NCI-H2171 (cell line): Measurements from ENCODE around the gene SPSB2.
"Not testable (repeated sequence)": the region's sequence is repeated elsewhere in the genome, so short reads cannot be mapped to it uniquely, and the experiment has no call there.

ENCODE experiments used
- DNase-seq: peaks from one replicate; lab custom pipeline; 2025; lab: John Stamatoyannopoulos, UW

Gene SPSB2

DNA sequence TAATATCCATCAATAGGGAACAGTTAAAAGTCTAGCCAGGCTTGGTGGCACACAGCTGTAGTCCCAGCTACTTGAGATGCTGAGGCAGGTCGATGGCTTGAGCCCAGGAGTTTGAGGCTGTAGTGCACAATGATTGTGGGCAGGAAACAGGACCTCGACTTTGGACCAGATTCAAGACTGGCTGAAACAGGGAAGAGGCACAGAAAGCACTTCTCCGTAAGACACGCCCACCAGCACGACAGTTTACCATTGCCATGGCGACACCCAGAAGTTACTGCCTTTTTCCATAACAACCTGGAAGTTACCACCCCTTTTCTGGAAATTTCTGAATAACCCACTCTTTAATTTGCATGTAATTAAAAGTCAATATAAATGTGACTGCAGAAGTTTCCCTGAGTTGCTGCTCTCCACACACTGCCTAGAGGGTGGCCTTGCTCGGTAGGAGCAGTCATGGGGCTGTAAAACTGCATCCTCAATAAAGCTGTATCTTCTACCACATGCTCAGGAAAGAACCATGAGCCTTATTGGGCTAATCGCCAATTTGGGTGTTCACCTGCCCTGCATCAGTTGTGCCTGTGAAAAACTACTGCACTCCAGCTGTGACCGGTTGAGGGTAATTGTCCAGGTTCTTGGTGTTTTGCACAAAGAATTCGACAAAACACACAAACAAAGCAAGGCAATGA lies 26.9 kb upstream of the SPSB2 start:
- DNase-seq, result peak; percentile 56

DNA sequence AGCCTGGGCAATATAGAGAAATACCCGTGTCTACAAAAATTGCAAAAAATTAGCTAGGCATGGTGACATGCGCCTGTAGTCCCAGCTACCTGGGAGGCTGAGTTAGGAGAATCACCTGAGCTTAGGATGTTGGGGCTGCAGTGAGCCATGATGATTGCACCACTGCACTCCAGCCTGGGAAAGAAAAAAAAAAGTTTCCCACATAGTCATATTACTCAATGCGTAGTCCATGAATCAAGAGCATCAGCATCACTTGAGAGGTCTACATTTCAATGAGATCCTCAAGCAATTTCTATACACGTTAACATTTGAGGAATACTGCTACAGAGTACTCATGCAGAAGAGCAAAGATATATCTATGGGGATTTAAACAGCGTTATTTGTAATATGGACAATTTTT lies 26.3 kb upstream of the SPSB2 start:
- no peak for DNase-seq

DNA sequence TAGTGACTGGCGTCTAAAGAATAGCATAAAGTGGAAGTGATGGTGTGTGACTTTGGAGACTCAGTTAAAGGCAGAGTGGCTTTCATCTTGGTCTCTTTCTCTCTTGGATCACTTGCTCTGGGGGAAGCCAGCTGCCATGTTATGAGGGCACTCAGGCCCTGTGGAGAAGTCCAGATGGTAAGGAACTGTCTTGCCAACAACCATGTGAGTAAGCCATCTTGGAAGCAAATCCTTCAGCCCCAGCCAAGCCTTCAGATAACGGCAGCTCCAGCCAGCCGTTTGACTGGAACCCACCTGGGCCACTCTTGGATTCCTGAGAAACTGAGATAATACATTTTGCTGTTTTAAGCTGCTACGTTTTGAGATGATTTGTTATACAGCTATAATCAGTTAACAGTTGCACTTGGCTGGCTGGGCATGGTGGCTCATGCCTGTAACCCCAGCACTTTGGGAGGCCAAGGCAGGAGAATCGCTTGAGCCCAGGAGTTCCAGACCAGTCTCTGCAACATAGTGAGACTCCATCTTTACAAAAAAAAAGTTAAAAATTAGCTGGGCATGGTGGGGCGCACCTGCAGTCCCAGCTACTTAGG lies 23.8 kb upstream of the SPSB2 start:
- DNase-seq, result peak; percentile 31

DNA sequence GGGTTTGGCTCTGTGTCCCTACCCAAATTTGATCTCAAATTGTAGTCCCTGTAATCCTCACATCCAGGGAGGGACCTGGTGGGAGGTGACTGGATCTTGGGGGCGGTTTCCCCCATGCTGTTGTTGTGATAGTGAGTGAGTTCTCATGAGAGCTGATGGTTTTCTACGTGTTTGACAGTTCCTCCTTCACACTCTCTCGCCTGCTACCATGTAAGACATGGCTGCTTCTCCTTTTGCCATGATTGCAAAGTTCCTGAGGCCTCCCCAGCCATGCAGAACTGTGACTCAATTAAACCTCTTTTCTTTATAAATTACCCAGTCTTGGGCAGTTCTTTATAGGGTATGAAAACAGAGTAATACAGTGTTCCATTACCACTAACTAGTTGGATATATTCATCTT lies 21.2 kb upstream of the SPSB2 start:
- no peak for DNase-seq

DNA sequence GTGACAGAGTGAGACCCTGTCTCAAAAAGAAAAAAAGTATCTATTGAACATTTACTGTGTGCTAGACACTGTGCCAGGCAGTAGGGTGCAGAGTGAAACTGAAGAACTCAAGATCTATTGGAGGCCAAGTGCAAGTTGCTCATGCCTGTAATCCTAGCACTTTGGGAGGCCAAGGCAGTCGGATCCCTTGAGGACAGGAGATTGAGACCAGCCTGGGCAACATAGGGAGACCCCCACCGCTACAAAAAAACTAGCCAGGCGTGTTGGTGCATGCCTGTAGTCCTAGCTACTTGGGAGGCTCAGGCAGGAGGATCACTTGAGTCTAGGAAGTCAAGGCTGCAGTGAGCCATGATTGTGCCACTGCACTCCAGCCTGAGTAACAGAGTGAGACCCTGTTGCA lies 19.6 kb upstream of the SPSB2 start:
- DNase-seq, result not testable (repeated sequence)

DNA sequence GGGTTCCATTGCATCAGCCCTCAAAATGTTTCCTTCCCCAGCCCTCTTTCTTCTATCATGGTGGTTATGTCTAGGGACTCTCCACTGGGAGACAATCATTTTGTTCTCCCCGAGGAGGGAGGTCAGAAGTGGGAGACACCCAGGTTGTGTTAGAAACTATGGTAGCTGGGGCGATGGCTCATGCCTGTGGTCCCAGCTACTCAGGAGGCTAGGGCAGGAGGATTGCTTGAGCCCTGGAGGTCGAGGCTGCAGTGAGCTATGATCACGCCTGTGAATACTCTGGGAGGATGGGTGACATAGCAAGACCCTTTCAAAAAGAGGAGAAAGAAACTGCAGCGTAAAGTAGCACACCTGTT lies 18.5 kb upstream of the SPSB2 start:
- peak; percentile 81 for DNase-seq

DNA sequence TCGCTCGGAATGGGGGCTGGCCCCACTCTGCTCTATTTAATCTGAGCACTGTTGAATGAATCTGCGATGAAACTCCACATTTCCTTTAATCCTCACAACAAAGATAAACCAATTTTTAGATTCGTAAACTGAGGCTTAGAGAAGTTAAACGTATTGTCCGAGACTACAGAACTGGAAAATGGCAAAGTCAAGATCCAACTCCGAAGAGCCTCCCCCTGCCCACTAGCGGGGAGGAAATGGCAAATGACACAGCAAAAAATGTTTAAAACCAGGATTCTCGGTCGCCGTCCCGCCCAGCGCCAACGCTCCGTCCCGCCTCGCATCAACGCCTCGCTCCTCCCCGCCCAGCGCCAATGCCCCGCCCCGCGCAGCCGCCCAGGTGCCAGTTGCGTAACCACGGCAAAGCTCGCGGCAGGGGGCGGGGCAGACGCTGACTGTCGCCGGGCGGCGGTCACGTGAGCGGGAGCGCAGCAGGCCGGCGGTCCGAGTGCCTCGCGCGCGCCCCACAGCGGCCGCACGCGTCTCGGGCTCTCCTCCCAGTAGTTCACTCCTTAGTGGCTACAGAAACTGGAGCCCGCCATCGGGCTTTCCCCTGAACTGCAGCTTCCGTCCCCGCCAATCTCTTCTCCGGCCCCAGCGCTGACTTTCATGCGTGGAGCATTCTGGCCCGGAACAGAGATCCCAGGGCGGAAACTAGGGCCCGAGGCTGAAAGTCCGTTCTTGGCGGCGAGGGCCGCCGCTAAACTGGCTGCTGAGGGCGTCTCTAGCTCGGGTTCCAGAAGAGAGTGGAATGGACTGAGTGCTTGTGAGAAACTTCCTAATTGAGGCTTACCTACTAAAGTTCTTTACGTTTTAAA lies 17.9 kb upstream of the SPSB2 start:
- DNase-seq, result peak; percentile 100

DNA sequence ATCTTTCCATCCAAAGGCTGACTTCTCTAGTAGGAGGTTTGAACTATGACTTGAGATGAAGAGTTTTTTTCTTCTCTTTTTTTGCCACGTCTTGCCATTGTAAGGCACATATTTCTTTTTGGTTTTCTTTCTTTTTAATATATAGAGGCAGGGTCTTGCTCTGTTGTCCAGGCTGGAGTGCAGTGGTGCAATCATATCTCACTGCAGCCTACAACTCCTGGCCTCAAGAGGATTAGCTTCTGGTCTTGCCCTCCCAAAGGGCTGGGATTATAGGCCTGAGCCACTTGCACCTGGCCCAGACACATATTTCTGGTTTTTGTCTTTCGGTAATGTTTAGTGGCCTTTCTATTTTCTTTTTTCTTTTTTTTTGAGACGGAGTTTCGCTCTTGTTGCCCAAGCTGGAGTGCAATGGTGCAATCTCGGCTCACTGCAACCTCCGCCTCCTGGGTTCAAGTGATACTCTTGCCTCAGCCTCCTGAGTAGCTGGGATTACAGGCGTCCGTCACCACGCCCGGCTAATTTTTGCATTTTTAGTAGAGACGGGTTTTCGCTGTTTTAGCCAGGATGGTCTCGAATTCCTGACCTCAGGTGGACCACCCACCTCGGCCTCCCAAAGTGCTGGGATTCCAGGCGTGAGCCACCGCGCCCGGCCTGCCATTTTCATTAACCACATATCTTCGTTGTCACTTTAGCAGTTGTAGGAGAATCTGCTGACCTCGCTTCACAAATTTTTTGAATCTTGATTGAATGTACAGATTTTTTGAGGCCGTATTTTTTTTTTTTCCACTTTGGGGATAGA lies 16.9 kb upstream of the SPSB2 start:
- DNase-seq, result not testable (repeated sequence)

DNA sequence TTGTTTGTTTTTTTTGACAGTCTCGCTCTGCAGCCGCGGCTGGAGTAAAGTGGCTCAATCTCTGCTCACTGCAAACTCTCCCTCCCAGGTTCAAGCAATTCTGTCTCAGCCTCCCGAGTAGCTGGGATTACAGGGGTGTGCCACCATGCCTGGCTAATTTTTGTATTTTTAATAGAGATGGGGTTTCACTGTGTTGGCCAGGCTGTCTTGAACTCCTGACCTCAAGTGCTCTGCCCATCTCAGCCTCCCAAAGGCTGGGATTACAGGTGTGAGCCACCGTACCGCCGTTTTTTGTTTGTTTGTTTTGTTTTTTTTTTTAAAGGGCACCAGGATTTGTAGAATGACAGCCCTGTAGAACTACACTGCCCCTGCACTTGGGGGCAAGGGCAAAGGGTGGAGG lies 15.7 kb upstream of the SPSB2 start:
- not testable (repeated sequence) for DNase-seq

DNA sequence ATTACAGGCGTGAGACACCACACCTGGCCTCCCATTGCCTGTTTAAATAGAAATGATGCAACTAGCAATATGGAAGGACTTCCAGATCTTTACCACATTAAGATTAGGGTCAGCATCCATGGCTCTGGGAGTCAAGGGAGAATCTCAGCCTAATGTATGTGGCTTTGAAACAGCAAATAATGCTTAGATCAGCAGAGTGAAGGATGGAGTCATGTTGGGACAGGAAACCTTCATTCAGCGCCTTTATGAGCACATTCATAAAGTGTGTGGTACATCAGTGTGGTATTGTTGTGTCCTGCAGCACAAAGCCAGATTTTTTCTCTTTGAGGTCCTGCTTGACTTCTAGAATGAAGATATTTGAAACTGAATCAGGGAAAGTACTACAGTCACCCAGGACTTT lies 15.3 kb upstream of the SPSB2 start:
- no peak for DNase-seq

DNA sequence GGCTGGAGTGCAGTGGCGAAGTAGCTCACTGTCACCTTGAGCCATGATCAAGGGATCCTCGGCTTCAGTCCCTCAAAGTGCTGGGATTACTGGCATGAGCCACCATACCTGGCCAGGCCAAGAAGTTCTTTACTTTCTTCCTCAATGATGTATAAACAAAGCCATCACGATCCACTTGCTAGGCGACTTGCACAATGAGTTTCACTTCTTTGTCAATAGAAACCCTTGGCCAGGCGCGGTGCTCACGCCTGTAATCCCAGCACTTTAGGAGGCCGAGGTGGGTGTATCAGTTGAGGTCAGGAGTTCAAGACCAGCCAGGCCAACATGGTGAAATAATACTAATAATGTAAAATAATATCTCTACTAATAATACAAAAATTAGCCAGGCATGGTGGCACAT lies 14.4 kb upstream of the SPSB2 start:
- DNase-seq, result no peak

DNA sequence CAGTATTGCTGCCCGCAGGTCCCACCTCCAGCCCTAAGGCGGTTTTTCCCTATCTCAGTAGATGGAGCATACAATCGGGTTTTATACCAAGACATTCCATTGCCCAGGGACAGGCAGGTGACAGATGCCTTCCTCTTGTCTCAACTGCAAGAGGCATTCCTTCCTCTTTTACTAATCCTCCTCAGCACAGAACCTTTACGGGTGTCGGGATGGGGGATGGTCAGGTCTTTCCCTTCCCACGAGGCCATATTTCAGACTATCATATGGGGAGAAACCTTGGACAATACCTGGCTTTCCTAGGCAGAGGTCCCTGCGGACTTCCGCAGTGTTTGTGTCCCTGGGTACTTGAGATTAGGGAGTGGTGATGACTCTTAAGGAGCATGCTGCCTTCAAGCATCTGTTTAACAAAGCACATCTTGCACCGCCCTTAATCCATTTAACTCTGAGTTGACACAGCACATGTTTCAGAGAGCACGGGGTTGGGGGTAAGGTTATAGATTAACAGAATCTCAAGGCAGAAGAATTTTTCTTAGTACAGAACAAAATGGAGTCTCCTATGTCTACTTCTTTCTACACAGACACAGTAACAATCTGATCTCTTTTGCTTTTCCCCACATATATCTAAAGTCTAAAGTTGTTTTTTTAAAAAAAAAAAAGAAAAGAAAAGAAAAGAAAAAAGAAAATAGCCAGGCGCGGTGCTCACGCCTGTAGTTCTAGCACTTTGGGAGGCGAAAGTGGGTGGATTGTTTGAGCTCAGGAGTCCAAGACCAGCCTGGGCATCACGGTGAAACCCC lies 13.3 kb upstream of the SPSB2 start:
- not testable (repeated sequence) for DNase-seq

DNA sequence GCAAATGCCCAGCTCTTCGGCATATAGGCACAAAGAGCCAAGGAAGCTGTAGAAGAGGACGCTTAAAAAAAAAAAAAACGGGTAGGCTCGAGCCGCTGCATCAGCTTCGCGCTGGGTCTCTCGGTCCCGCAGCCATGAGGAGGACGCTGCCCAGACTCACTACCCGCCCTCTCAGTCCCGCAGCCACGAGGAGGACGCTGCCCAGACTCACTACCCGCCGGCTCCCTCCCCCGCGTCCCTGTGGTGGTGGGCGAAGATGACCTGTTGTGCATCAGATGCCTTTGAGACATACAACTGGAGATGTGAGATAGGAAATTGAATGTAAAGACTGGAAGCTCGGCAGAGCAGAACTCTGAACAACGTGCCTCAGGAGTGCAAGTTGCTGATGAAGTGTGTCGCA lies 11.4 kb upstream of the SPSB2 start:
- DNase-seq, result no peak

DNA sequence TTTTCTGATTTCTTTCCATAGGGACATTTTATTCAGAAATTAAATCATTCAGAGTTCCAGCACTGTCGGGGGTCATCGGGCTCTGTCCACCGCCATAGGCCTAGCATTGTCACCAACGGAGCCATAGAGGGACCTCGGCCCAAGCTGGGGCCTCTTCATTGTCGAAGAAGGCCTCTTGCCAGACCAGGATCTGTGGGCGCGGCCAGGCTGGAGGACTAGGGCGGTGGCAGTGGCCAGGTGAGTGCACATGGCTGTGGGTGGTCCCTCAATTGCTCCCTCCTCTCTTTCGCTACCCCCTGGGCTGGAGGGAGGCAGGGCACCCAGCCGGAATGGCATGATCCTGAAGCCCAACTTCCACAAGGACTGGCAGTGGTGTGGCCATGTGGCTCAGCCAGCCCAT lies 10.6 kb upstream of the SPSB2 start:
- DNase-seq, result no peak

DNA sequence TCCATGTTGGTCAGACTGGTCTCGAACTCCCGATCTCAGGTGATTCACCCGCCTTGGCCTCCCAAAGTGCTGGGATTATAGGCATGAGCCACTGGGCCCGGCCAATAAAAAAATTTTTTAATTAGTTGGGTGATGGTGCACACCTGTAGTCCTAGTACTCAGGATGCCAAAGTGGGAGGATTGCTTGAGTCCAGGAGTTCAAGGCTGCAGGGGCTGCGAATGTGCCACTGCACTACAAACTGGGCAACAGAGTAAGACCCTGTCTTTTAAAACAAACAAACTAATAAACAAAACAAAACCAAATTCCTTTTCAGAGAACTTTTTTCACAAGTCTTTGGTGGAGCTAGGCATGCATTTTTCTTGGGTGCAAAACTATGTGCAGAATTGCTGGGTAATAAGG lies 10.1 kb upstream of the SPSB2 start:
- DNase-seq, result no peak

DNA sequence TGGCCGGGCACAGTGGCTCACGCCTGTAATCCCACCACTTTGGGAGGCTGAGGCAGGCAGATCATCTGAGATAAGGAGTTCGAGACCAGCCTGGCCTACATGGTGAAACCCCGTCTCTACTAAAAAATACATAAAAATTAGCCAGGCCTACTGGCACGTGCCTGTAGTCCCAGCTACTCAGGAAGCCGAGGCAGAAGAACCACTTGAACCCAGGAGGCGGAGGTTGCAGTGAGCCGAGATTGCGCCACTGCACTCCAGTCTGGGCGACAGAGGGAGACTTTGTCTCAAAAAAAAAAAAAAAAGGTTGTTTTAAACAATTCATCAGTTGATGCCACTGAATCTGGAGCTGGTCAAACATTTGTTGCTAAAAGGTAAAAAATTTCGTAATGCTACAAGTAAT lies 6.7 kb upstream of the SPSB2 start:
- DNase-seq, result not testable (repeated sequence)

DNA sequence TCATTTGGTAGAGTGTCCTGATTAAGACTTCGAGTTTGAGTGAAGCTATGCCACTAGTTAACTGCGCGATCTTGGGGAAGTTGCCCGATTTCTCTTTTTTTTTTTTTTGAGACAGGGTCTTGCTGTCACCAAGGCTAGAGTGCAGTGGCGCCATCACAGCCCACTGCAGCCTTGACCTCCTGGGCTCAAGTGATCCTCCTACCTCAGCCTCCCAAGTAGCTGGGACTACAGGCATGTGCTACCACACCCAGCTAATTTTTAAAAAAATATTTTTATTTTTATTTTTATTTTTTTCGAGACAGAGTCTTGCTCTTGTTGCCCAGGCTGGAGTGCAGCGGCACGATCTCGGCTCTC lies 889 bp upstream of the SPSB2 start:
- DNase-seq, result not testable (repeated sequence)

DNA sequence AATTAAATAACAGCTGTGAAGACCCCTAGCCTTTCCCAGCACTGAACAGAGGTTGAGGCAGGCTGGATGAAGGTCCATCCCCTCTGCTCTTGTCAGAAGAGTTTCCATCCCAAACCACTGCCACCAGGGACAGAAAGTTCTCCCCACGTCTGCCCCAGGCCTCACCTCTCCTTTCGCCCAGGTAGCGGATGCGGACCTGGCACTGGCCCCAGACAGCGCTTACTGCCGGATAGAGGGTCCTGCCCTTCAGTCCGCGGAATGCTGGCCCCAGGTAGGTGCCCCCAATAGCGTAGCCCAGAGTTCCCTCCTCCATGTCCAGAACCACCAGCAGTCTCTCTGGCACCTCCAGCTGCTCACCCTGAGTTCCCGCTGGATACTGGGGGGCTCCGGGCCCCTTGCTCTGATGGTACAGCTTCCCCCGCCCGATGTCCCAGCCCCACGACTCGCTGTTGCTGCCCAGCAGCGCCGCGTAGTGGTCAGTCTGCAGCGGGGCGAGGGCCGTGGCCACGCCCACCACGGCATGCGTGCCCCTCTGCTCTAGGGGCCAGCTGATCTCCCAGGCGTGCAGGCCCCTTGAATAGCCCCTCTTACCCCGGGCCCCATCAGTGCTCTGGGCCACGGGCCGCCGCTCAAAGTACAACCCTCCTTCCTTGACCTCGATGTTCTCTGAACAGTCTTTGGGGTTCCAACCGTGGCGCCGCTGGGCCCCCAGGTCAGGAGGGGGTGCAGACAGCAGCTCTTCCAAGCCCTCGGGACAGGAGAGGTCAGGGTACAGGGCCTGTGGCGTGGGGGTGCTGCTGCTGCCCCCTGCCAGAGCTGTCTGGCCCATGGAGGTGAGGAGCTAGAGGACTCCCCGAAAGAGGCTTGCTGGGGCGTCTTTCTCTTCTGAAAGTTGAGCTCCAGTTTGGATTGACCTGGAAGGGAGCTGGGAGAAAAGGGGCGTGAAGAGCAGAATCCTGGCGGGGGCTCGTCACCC lies 742 bp downstream of the SPSB2 start:
- DNase-seq, result peak; percentile 100

DNA sequence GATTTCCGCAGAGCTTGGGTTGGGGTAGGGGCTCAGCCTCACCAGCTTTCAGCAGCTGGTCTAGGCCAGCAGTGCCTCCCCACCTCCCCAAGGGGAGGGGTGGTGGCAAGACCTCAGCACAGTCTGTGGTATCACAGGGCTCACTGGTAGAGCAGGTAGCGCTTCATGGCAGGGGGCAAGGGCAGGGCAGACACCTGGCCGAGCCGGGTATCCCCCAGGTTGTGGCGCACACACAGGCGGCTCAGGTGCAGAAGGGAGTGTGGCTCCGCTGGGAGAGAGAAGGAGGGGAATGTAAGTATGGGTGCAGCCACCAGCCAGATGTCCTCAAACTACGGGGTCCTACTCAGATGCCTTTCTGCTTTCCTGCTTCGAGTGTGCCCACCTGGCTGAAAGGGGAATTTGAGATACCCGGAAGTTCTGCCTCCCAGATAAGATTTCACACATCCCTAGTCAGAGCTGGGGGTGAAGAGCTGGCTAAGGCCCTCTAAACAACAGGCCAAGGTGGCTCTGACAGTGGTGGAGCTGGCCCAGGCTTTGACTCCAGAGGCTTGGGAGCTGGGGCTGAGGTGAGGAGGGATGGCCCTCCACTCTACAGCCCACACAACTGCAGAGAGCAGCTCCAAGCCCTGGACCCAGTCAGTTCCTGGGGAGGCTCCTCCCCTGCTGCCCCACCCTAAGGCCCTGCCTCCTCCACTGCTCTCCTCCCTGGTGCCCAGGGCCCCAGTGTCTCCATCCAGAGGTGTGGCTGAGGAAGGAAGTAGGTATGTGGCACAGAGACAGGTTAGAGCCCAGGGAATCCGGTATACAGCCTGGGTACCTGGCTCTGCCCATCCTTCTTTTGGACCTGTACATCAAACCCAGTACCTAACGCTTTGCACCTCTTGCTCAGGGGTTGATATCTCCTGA lies 1.8 kb downstream of the SPSB2 start:
- peak; percentile 91 for DNase-seq
